ENCODE data around the gene ROBO4.

Gene ROBO4

DNA sequence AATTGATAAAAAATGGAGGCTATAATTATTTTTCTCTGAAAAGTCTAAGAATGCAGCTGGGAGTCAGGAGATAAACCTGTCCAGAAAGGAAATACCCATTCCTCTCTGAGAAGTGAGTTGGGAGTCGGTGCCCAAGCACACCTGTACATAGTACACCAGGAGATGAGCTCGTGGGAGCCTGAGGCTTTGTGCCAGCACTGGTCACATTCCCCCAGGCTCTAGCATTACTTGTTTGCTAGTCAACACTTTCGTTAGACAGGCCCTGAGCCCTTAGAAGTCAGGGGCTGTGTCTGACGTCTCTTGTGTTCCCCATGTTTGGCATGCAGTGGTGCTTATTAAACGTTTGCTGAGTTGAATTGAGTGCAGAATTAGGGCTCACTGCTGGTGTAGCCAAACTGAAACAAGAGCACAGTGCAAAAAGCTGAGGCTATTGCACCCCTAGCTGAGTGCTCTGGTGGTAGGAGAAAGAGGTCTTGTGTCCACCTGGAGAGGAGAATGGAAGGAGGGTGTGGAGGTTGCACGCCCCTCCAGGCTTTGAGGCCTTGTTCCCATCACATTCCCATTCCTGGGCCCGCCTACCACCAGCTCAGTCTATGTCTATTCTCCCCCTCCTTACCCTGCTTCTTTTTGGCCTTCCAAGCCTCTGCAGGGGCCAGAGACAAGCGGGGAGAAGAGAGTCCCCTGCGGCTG, 6.8 kb downstream of the ROBO4 start:
- in situ Hi-C loops (cut with HindIII; ENCODE audit: low sequenced_read_pairs), result no loop called here

DNA sequence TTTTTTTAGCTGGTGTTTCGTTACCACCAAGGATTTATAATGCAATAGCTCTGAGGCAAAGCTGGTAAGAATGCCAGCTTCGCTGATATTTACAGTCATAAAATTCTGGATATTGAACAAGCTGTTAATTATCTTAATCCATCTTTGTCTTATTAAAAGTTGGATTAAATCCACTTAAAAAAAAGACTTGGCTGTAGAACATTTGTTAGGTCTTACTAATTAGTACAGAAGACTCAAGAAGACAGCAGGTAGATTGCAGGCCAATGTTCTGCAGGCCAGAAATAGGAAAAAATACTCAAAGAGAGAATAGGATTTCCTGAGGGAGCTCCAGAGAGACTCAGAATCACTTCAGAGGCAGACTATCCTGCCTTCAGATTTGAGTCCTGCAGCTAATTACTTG, 7.5 kb downstream of the ROBO4 start:
- in situ Hi-C loops (cut with HindIII; ENCODE audit: low sequenced_read_pairs), result no loop called here

DNA sequence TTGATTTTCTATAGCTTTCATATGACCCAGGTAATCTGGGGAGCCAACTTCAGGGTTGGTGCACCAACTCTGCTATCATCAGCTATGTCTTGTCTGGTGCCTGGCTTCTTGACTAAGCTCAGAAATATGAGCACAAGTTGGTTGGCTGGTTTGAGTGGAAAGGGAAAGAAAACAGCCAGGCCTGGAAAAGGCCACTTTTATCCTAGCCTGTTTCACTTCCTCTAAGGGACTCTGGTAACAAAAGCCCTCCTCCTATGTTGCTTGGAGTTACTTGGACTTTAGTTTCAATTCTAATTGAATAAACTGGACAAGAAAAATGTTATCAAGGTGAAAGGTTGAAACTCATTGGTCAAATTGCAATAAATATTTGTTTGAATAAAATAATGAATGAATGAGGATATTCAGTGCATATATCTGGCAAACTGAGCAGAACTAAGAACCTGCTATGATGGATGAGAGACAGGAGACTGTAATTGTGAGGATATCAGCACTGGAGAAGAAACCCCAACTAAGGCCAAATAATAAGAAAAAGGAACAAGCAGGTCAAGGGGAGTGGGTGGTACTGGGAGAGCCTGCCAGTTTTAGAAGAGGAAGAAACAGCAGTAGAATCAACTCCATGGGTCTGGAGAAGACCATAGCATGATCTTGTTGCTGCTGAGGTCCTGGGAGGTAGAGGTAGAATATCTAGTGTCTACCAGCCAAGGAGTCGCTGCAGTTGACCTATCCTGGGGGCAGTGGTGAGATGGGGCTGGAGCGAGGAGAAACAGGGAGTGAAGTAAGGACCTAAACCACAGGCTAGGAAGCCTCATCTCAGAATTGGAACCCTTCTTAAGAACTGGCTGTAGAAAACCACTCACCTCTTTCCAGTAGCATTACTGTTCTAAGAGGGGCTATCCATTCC, 8.2 kb downstream of the ROBO4 start:
- in situ Hi-C loops (cut with HindIII; ENCODE audit: low sequenced_read_pairs), result no loop called here

DNA sequence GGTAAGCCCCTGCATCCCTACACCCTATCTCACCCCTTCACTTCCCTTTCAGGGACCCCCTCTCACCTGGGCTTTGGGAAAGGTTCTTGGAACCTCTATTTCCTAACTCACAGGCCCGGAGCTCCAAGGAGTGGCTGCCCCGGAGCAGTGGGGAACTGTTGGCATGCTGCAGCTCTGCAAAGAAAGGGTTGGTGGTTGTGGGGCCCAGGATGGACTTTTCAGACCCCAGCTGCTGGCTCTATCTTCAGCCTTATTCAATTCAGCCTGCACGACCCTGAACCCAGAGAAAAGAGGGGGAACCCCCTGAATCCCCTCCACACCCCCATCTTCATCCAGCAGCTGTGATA, 10.0 kb downstream of the ROBO4 start:
- in situ Hi-C loops (cut with HindIII; ENCODE audit: low sequenced_read_pairs), result no loop called here

DNA sequence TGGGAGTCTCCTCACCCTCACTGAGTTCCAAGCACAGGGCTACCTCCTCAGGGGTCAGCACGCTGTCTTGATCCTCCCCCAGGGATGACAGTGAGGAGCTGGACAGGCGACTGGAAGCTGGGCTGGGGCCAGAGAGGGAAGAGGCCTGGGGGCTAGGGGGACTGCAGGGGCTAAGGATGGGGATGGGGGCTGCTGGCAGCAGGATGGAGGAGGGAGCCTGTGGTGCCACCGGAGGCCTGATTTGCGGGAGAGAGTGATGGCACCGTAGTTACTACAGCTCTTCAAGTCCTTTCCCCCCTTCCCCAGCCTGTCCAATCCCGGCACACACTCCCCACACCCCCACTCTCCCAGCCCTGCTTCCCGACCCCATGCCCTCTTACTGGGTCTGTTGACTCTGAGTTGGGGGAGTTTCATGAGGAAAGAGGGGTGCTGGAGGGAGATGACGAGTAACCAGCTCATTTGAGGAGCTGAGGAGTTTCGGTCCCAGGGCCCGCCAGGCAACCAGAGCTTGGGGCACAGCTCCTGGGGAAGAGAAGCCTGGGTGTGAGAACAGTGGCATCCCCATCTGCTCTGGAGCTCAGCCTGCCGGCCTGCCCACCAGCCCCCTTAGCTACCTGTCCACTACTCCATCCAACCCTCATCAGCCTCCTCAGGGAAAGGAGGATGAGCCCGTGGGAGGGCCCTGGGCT, 10.5 kb downstream of the ROBO4 start:
- in situ Hi-C loops (cut with HindIII; ENCODE audit: low sequenced_read_pairs), result no loop called here

DNA sequence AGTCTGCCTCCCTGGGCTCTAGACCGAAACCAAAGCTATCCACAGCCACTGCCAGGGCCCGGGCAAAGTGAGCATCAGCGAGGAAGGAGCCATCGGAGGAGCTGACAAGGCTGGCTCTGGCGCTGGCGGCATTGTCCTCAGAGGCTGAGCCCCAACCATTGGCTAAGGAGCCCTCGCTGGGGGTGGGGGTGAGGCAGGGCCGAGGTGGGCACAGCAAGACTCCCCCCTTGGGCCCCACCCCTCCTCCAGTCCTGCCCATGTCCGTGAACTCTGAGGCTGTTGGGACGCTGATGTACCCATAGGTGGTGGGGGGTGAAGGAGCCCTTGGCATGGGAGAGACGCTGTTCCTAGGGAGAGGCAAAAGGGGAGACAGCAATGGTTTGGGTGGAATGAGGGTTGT, 11.2 kb downstream of the ROBO4 start:
- in situ Hi-C loops (cut with HindIII; ENCODE audit: low sequenced_read_pairs), result no loop called here

DNA sequence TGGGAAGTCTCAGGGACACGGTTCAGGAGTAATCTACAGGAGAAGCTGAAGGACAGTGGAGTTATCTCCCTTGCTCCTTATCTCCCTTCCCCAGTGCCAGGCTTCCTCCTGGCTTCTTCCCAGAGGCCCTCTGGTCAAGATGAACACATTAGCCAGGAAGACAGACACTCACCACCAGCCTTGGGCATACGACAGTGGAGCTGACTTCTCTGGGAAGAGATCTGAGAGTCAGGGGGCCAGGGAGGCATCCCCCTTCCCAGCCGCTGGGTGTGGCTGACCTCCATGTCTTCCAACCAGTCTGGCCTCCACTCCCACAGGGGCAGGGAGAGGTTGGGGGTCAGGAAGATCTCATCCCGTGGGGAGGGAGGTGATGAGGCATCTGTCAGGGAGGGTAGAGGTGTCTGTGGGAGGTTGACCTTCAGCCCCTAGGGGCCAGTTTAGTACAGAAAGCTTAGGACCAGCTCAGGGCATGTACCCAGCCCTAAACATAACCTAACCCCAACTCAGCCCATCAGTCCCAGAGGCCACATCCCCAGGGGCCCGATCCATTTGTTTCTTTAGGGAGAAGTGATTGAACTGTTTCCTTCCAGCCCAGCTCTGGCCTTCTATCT, 12.7 kb downstream of the ROBO4 start:
- in situ Hi-C loops (cut with HindIII; ENCODE audit: low sequenced_read_pairs), result no loop called here

DNA sequence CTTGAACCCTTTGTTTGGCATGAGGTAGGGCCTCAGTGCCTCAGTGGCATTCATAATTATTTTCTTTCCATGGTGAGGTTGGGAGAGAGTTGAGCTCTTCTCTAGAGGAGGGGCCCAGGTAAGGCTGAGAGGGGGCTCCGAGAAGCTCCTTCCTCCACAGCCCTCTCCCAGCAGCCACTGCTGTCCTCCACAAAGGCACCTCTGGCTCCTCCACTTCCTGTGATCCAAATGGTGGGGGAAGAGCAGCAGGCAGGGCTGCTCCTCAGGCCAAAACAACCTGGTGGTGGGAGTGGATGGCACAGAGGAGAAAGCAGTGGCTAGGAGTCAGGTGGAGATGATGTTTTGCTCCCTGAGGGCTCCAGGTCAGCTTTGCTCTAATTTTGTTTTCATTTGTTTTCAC, 13.3 kb downstream of the ROBO4 start:
- in situ Hi-C loops (cut with HindIII; ENCODE audit: low sequenced_read_pairs), result no loop called here

DNA sequence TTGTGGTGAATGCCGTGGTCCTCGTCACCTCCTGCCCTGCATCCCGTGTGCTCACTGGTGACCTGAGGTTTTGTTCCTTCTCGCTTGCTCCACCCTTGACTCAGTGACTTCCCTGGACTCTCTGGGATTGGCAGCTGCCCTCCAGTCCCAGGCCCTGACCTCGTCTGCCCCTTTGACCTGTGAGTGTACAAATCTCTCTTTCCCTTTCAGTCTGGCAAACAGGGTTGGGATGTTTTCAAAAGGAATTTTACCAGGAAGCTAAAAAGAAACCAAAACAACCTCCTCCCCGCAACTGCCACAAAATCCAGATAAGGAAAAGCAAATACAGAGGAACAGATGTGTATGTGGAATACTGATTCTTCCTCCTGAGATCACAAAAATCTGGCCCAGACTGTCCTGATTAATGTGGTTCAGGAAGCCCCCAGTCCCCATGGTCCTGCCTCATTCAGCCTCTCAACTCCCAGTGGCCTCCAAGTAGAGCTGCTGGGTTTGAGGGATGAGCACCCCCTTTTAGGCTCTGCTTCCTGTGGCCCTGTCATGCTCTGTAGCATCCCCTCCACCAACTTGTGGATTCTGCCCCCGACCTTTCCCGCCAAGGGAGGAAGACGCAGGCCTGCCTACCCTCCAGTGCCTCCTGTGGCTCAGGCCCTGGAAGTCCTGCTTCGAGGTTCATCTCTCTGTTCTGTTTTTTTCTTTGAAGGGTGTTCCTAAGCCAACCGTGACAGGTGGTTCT, 15.2 kb downstream of the ROBO4 start:
- in situ Hi-C loops (cut with HindIII; ENCODE audit: low sequenced_read_pairs), result no loop called here

DNA sequence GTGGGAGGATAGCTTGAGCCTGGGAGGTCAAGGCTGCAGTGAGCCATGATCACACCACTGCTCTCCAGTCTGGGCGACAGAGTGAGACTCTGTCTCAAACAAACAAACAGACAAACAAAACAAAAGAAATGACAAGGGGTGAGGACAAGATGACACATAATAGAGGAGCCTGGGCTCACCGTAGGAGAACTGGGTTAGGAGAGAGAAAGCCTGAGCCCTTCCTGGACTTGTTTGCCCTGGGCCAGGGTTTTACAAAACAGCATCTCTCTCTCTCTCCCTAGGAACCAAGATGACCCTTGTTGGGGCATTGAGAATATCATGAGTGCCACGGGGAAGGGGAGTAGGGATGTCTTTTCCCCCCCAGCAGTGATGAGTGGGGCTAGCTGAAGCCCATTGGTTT, 16.7 kb downstream of the ROBO4 start:
- in situ Hi-C loops (cut with HindIII; ENCODE audit: low sequenced_read_pairs), result no loop called here

DNA sequence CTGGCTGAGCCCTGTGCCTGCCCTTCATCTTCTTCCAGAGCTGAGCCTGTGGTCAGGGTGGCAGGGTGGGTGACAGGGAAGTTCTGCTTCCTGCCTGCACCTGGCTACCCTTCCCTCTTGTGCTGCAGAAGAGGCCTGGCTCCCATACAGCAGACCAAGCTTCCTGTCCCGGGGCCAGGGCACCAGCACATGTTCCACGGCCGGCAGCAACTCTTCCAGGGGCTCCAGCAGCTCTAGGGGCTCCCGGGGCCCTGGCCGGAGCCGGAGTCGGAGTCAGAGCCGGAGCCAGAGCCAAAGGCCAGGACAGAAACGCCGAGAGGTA, 17.4 kb downstream of the ROBO4 start:
- in situ Hi-C loops (cut with HindIII; ENCODE audit: low sequenced_read_pairs), result no loop called here

DNA sequence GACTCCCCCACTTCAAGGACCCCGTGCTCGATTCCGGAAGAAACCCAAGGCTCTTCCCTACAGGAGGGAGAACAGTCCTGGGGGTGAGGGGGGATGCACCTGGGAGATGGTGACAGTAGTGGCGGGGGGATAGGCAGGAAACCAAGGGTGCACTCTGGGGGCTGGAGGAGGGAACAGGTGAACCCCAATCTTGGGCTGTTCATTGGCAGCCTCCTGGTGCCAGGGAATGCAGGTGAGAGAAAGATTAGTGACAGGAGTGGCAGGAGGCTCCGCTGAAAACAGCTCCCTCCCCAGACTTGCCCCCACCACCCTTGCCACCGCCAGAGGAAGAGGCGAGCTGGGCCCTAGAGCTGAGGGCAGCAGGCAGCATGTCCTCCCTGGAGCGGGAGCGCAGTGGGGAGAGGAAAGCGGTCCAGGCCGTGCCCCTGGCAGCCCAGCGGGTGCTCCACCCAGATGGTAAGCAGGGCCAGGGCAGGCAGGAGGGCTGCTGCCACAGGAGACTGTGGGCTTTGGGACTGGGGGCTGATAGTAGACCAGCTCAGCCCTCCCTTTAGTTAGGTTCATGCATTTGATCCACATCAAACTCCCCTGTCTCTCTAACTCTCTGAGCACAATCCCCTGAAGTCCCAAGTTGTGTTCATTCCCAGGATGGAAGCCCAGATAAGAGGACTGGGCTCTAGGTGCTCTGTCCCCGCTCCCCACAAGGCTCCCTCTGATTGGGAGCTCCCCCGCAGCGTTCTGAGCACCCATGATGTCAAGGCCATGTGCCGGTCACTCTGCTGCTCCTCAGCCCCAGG, 18.0 kb downstream of the ROBO4 start:
- in situ Hi-C loops (cut with HindIII; ENCODE audit: low sequenced_read_pairs), result no loop called here

DNA sequence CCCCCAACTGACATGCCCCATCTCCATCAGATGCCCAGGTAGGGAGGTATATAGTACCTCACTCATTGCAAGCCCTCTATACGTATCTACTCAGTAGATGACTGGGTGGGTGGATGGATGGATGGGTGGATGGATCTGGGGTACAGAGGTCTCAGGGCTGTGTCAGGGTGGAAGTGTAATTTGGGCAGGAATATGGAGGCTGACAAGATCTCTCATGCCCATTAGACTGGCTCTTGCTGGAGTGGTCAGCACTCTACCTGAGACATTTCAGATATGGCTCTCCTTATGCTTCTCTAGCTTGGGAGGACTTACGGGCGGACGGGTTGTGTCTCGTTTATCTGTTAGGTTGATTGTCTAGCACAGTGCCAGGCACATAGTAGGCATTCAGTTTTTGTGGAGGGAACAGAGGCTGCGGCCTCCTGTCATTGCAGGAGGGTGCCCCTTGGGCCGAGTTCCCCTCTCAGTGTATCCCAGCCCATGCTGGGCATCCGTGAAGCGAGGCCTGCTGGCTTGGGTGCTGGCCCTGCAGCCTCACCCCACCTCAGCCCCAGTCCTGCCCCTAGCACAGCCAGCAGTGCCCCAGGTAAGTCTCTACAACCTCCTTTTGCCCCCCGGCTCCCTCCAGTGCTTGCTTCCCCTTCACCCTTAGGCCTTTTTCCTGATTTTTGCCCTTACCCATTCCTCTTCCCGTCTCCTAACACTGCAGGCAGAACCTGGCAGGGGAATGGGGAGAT, 18.7 kb downstream of the ROBO4 start:
- in situ Hi-C loops (cut with HindIII; ENCODE audit: low sequenced_read_pairs), result no loop called here

DNA sequence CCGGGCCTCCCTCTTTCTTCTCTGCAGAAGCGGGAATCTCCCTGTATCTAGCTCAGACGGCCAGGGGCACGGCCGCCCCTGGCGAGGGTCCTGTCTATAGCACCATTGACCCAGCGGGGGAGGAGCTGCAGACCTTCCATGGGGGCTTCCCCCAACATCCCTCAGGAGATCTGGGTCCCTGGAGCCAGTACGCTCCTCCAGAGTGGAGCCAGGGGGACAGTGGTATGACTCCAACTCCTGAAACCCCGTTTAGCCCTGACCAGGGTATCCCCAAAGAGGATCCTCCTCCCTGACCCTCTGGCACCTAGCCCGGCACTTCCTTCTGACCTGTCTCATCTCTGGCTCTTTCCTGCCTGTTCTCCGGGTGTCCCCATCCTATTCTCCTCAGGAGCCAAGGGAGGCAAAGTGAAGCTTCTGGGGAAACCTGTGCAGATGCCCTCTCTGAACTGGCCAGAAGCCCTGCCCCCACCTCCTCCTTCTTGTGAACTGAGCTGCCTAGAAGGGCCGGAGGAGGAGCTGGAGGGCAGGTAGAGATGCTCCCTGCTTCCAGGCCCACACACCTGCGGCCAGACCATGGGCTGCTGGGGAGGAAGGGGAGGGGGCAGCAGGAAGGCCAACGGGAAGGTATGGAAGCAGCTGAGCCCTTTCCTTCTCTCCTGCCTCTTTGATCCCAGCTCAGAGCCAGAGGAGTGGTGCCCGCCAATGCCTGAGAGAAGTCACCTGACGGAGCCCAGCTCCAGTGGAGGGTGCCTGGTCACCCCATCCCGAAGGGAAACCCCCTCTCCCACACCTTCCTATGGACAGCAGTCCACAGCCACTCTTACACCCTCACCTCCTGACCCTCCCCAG, 19.5 kb downstream of the ROBO4 start:
- in situ Hi-C loops (cut with HindIII; ENCODE audit: low sequenced_read_pairs), result no loop called here

DNA sequence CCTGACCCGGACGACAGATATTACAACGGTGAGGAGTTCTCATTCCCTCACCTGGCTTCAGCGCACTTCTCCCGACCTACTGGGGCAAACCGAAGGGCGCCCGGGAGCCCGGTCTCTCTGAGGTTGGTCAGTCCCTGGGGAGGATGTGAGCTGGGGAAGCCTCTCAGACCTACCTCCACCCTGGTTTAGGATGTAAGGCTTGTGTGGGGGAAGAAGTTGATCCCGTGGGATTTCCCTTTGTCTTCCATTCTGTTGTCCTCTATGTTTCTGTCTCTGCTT, 20.1 kb downstream of the ROBO4 start:
- in situ Hi-C loops (cut with HindIII; ENCODE audit: low sequenced_read_pairs), result no loop called here

DNA sequence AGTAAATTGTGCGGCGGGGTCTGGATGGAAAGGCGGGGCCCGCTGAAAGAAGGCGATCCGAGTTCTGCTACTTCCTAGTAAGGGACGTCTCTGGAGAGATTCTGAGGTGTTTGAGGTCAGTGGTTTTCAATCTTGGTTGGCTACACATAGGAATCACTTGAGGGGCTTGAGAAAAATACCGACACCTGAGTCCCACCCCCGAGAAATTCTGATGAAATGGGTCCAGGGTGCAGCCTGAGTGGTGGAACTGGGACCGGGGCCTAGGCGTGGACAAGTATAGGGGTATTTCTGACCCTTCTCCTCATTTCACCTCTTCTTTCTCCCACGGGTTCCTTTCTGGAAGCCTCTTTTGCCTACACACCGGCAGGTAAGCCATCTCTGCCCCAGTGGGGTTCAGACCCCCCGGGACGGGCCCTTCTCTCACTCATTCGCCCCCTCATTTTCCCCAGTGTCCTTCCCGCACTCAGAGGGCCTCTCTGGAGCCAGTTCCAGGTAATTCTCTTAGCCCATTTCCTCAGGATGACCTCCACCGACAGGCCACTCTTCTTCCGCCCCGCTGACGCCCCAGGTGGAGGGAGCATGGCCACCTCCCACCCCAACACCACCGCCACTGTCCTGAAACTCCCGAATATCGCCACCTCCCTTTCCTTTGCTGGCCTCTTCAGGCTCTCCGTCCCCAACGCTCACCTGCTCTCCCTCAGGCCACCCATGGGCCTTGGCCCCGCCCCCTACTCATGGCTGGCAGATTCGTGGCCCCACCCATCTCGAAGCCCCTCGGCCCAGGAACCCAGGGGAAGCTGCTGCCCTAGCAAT, 20.6 kb downstream of the ROBO4 start:
- in situ Hi-C loops (cut with HindIII; ENCODE audit: low sequenced_read_pairs), result no loop called here

DNA sequence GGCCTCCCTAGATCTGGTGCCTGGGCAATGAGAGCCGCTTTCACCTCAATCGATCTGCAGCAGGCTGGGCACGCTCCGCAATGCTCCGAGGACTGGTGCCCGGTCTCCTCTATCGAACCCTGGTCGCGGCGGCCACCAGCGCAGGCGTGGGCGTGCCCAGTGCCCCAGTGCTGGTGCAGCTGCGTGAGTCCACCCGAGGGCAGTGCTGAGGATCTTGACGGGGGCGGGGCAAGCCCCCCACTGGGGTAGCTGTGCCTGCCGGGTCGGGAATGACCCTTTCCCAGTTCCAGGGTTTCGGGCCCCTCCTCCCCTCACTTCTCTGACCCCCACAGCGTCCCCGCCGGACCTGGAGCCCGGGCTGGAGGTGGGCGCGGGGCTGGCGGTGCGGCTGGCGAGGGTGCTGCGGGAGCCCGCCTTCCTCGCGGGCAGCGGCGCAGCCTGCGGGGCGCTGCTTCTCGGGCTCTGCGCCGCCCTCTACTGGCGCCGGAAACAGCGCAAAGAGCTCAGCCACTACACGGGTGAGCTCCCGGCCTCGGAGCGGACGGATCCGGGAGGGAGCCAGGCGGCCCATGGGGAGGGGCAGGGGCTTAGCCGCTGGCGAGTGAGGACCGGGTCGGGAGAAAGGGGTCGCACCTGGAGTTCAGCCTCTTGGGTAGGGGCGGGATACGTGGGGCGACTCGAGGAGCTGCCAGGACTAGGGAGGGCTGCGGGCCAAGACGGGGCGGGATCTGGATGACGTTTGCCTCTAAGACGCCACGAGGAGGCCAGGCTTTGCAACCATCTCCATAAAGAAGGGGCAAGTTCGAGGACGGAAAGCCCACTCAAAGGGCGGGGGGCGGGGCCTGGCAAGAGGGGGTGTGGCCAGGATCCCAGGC, 21.5 kb downstream of the ROBO4 start:
- in situ Hi-C loops (cut with HindIII; ENCODE audit: low sequenced_read_pairs), result no loop called here

All from DLD1 (cell line).